ENCODE measurements around the gene ZNF777.

Gene ZNF777

GRCh38 chr7:149473251-149473650 is 12.4 kb upstream of the ZNF777 start:
- Histone ChIP-seq H3K36me3 (peaks cover 71 to 83% (median 75%) of the 10 kb centered on the region in 11 experiments), H3K27me3 (no peaks in the 10 kb centered on the region), H3K9ac (no peak overlapping the region), H3K4me2 (no peak overlapping the region), H3K27ac (no peak overlapping the region), H3K9me3 (replicated peaks in 1 of 11) (peaks cover 0 to 25% (median 3%) of the 10 kb centered on the region in 11 experiments; a peak in 7 of 22 replicates), H4K20me1 (peaks cover 0 to 67% (median 44%) of the 10 kb centered on the region in 11 experiments; a peak in 18 of 22 replicates), H3K4me1 (no peaks in the 10 kb centered on the region), H3K4me3 (no peak overlapping the region)
- no peak for TF ChIP-seq Cebpa-rat (IDR thresholded peaks at IDR 0.05)

- H3K27ac ChIP-seq = no peak overlapping the region
- H3K36me3 ChIP-seq = peaks cover 53 to 65% (median 56%) of the 10 kb centered on the region in 11 experiments
- H3K4me3 ChIP-seq = no peak overlapping the region
- no peak overlapping the region for H3K4me2 ChIP-seq
- no peak overlapping the region for H3K9ac ChIP-seq
- no peaks in the 10 kb centered on the region for H3K4me1 ChIP-seq
- no peak for TF ChIP-seq Cebpa-rat (IDR thresholded peaks at IDR 0.05)
- H3K9me3 ChIP-seq (replicated peaks in 1 of 11) = peaks cover 10 to 33% (median 18%) of the 10 kb centered on the region in 11 experiments
- H4K20me1 ChIP-seq = peaks cover 0 to 50% (median 29%) of the 10 kb centered on the region in 11 experiments; a peak in 17 of 22 replicates
- no peaks in the 10 kb centered on the region for H3K27me3 ChIP-seq
Observed at GRCh38 chr7:149471289-149471953, 10.6 kb upstream of the ZNF777 start.

GRCh38 chr7:149469806-149470205 is 8.9 kb upstream of the ZNF777 start:
- no peaks in the 10 kb centered on the region for H3K27me3 ChIP-seq
- H3K27ac ChIP-seq = no peak overlapping the region
- H3K4me1 ChIP-seq = no peaks in the 10 kb centered on the region
- H3K9me3 ChIP-seq (replicated peaks in 1 of 11) = peaks cover 12 to 32% (median 24%) of the 10 kb centered on the region in 11 experiments
- H4K20me1 ChIP-seq = peaks cover 0 to 36% (median 22%) of the 10 kb centered on the region in 11 experiments; a peak in 17 of 22 replicates
- no peak overlapping the region for H3K4me3 ChIP-seq
- no peak overlapping the region for H3K4me2 ChIP-seq
- H3K36me3 ChIP-seq = peaks cover 37 to 49% (median 40%) of the 10 kb centered on the region in 11 experiments
- no peak overlapping the region for H3K9ac ChIP-seq
- TF ChIP-seq Cebpa-rat (IDR thresholded peaks at IDR 0.05) = no peak

GRCh38 chr7:149468208-149468607 is 7.3 kb upstream of the ZNF777 start:
- peaks cover 21 to 33% (median 24%) of the 10 kb centered on the region in 11 experiments for H3K36me3 ChIP-seq
- no peak for TF ChIP-seq Cebpa-rat (IDR thresholded peaks at IDR 0.05)
- no peak overlapping the region for H3K27ac ChIP-seq
- H3K27me3 ChIP-seq = no peaks in the 10 kb centered on the region
- H3K4me2 ChIP-seq = no peak overlapping the region
- H4K20me1 ChIP-seq = peaks cover 0 to 20% (median 6%) of the 10 kb centered on the region in 11 experiments; a peak in 14 of 22 replicates
- no peaks in the 10 kb centered on the region for H3K4me1 ChIP-seq
- H3K9me3 ChIP-seq (replicated peaks in 1 of 11) = peaks cover 12 to 31% (median 24%) of the 10 kb centered on the region in 11 experiments
- H3K4me3 ChIP-seq = no peak overlapping the region
- no peak overlapping the region for H3K9ac ChIP-seq

- no peaks in the 10 kb centered on the region for H3K27me3 ChIP-seq
- H3K9ac ChIP-seq = no peak overlapping the region
- TF ChIP-seq Cebpa-rat (IDR thresholded peaks at IDR 0.05) = no peak
- H3K9me3 ChIP-seq (replicated peaks in 1 of 11) = peaks cover 12 to 31% (median 24%) of the 10 kb centered on the region in 11 experiments
- H3K36me3 ChIP-seq = peaks cover 12 to 25% (median 16%) of the 10 kb centered on the region in 11 experiments
- no peak overlapping the region for H3K4me3 ChIP-seq
- no peaks in the 10 kb centered on the region for H3K4me1 ChIP-seq
- H3K27ac ChIP-seq = no peak overlapping the region
- peaks cover 0 to 12% (median 0%) of the 10 kb centered on the region in 11 experiments; a peak in 1 of 22 replicates for H4K20me1 ChIP-seq
- no peak overlapping the region for H3K4me2 ChIP-seq
Observed at GRCh38 chr7:149467321-149467859, 6.5 kb upstream of the ZNF777 start.

- Histone ChIP-seq H3K4me2 (no peak overlapping the region), H3K9me3 (replicated peaks in 1 of 11) (peaks cover 12 to 28% (median 22%) of the 10 kb centered on the region in 11 experiments), H3K4me3 (no peak overlapping the region), H3K27ac (no peak overlapping the region), H4K20me1 (0 out of 22 replicates have a peak, but pooled peaks cover 0 to 2% (median 0%) of the 10 kb centered on the region in 11 experiments), H3K9ac (no peak overlapping the region), H3K4me1 (peaks cover 0 to 4% (median 1%) of the 10 kb centered on the region in 10 experiments; a peak in 10 of 20 replicates), H3K27me3 (no peaks in the 10 kb centered on the region), H3K36me3 (peaks cover 2 to 14% (median 6%) of the 10 kb centered on the region in 11 experiments; a peak in 21 of 22 replicates)
- no peak for TF ChIP-seq Cebpa-rat (IDR thresholded peaks at IDR 0.05)
Observed at GRCh38 chr7:149466364-149466763, 5.5 kb upstream of the ZNF777 start.

- H3K4me2 ChIP-seq = no peak overlapping the region
- peaks cover 0 to 11% (median 9%) of the 10 kb centered on the region in 11 experiments; a peak in 15 of 22 replicates for H4K20me1 ChIP-seq
- TF ChIP-seq Cebpa-rat (IDR thresholded peaks at IDR 0.05) = no peak
Observed at GRCh38 chr7:149463500-149464161, 2.8 kb upstream of the ZNF777 start.

GRCh38 chr7:149462101-149462520 is 1.2 kb upstream of the ZNF777 start:
- TF ChIP-seq Cebpa-rat (IDR thresholded peaks at IDR 0.05) = no peak
- Histone ChIP-seq H3K27me3 (no peaks in the 10 kb centered on the region), H4K20me1 (peaks cover 6 to 26% (median 23%) of the 10 kb centered on the region in 11 experiments; a peak in 19 of 22 replicates), H3K9ac (no peak overlapping the region), H3K9me3 (replicated peaks in 1 of 11) (peaks cover 8 to 17% (median 13%) of the 10 kb centered on the region in 11 experiments), H3K36me3 (peaks cover 0 to 10% (median 1%) of the 10 kb centered on the region in 11 experiments; a peak in 13 of 22 replicates), H3K27ac (no peak overlapping the region), H3K4me3 (no peak overlapping the region), H3K4me2 (no peak overlapping the region), H3K4me1 (peaks cover 19 to 29% (median 26%) of the 10 kb centered on the region in 10 experiments)

More at GRCh38 chr7:149463500-149464161, 2.8 kb upstream of the ZNF777 start:
- no peaks in the 10 kb centered on the region for H3K36me3 ChIP-seq
- peaks cover 9 to 19% (median 16%) of the 10 kb centered on the region in 10 experiments for H3K4me1 ChIP-seq
- no peak overlapping the region for H3K9ac ChIP-seq
- H3K9me3 ChIP-seq (replicated peaks in 1 of 11) = peaks cover 12 to 28% (median 19%) of the 10 kb centered on the region in 11 experiments
- no peak overlapping the region for H3K27ac ChIP-seq
- H3K4me3 ChIP-seq = no peak overlapping the region
- no peaks in the 10 kb centered on the region for H3K27me3 ChIP-seq

All from BLaER1 treated with 17β-estradiol and CSF1 and Interleukin-3, amounts not matched to agents 10 nM and 100 nM (cell line).